ENCODE results near the gene HS3ST1.

HS3ST1 gene

GRCh38 chr4:11344916-11345315 is 83.8 kb downstream of the HS3ST1 start:
- TF ChIP-seq GATA3 (IDR thresholded peaks at IDR 0.05; ENCODE audit: low read depth, low read length): no peak
- TF ChIP-seq GATA2 (IDR thresholded peaks at IDR 0.05; ENCODE audit: low read depth, low read length): no peak

DNA sequence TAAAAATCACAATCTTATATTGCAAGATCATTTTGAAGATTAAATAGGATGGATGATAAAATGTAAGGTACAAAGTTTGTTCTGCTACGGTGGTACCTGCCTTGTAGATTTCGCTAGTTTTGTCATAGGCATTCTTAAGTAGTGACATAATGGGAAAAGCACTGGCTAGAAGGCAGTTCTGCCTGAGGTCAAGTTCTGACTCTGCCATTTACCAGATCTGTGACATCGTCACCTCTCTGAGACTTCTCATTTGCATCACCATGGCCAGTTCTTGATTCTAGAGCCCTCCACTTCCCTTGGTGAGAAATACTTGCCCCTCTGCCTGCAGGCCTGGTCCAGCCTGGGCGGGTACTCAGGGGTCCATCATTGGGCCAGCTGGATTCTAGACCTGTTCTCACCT is 85.2 kb downstream of the HS3ST1 start:
- TF ChIP-seq GATA2 (IDR thresholded peaks at IDR 0.05; ENCODE audit: low read depth, low read length) (no peak), GATA3 (IDR thresholded peaks at IDR 0.05; ENCODE audit: low read depth, low read length) (no peak)

All from SH-SY5Y (cell line).